K562 (cell line): ENCODE measurements around the gene KIAA0513. TPM values are rescaled to one million over a fixed set of nuclear protein-coding genes. Genes with fewer than 3 reads are reported as not detected.
A peak's percentile ranks its signal among the peaks of the same experiment; 100 is the strongest.

Experiments
- ATAC-seq: fragments of 200-7000 bp; cut with Tn5 transposase; 3 replicates; pipeline ENCODE4 v1.9.1; 2020; ENCODE audit warnings: moderate library complexity
- BruUV-seq: library from RNA; stranded (reverse); fragments of 400-500 nt; replicated peaks from 2 replicates; lab custom pipeline; 2021; lab: Mats Ljungman, UMichigan
- CTCF ChIA-PET: fragments of 300-600 bp; formaldehyde crosslinking; extraction: SDS; loops from one replicate; lab custom pipeline; 2021; ENCODE audit warnings: low intra/inter-chr PET ratio; lab: Yijun Ruan, JAX
- POLR2A ChIA-PET: fragments of 300-600, 350-650 bp; sonication (Branson Sonifier 250); formaldehyde crosslinking; extraction: SDS; loops from one replicate; lab custom pipeline; 2021; ENCODE audit warnings: antibody characterized with exemption, inconsistent platforms; lab: Yijun Ruan, JAX
- DNase-seq, 4 experiments: peaks; one replicate each; pipeline versions ENCODE4 v3.0.0 to v3.0.0-alpha.2; 2011 to 2018; ENCODE audit warnings: low spot score in 3 of 4, mixed read lengths in 3 of 4; ENCODE audit errors: extremely low read depth in 1 of 4
- FAIRE-seq: peaks from 2 replicates; lab custom pipeline; 2011; peaks lifted over from hg19 to GRCh38; lab: Jason Lieb, UNC
- H2AFZ ChIP-seq: 2 replicates; pipeline ENCODE4 v1.6.0; 2011; ENCODE audit warnings: low read depth, low read length, control low read depth, inconsistent platforms
- H3K27ac ChIP-seq: fragments of 200-600 bp; 3 replicates; pipeline ENCODE4 v1.8.0; 2011; ENCODE audit warnings: low read depth, mild to moderate bottlenecking, control low read depth, inconsistent platforms, low read length, moderate library complexity, mixed read lengths; ENCODE audit errors: extremely low read depth
- H3K27me3 ChIP-seq, 2 experiments: fragments of 300-600 bp in 1 of 2; 2 replicates in 1 of 2; 3 replicates in 1 of 2; pipeline versions ENCODE4 v1.6.0 to v1.8.0; 2011; ENCODE audit warnings: inconsistent platforms in 2 of 2, low read length in 2 of 2, mild to moderate bottlenecking in 1 of 2, mixed read lengths in 1 of 2, moderate library complexity in 1 of 2; ENCODE audit not compliant: control insufficient read depth in 2 of 2, insufficient read depth in 2 of 2
- H3K36me3 ChIP-seq: fragments of 300-600 bp; 3 replicates; pipeline ENCODE4 v1.8.0; 2011; ENCODE audit warnings: mild to moderate bottlenecking, low read length, inconsistent platforms; ENCODE audit not compliant: control insufficient read depth, insufficient read depth
- H3K4me1 ChIP-seq, 2 experiments: fragments of 200-600 bp in 1 of 2; replicated peaks in 1 of 2; 2 replicates in 1 of 2; 3 replicates in 1 of 2; pipeline versions ENCODE4 v1.5.1 to v1.8.0; 2011; ENCODE audit warnings: inconsistent platforms in 2 of 2, low read length in 2 of 2, mild to moderate bottlenecking in 1 of 2, mixed read lengths in 1 of 2, moderate library complexity in 1 of 2; ENCODE audit not compliant: control insufficient read depth in 2 of 2, insufficient read depth in 2 of 2
- H3K4me2 ChIP-seq: 2 replicates; pipeline ENCODE4 v1.6.1; 2011; ENCODE audit warnings: low read length, control low read depth, inconsistent platforms, mixed read lengths; ENCODE audit not compliant: insufficient read depth
- H3K4me3 ChIP-seq: fragments of 200-600 bp; sonication (generic), shearing (Covaris generic); 2 replicates; pipeline ENCODE4 v1.5.1; 2016; ENCODE audit warnings: control low read depth, inconsistent platforms
- H3K79me2 ChIP-seq: fragments of 200-600 bp; 3 replicates; pipeline ENCODE4 v1.8.0; 2011; ENCODE audit warnings: low read length, inconsistent platforms; ENCODE audit not compliant: control insufficient read depth, insufficient read depth
- H3K9ac ChIP-seq, 2 experiments: 2 replicates each; pipeline versions ENCODE4 v1.6.0 to v1.6.1; 2011; ENCODE audit warnings: low read depth in 2 of 2, low read length in 2 of 2, control low read depth in 1 of 2, inconsistent platforms in 1 of 2, mild to moderate bottlenecking in 1 of 2, mixed read lengths in 1 of 2; ENCODE audit not compliant: insufficient read depth in 1 of 2
- H3K9me1 ChIP-seq: one replicate; pipeline ENCODE4 v1.6.0; 2011; ENCODE audit warnings: inconsistent platforms, mild to moderate bottlenecking, low read length, moderate library complexity; ENCODE audit not compliant: control insufficient read depth, insufficient read depth
- H3K9me3 ChIP-seq: replicated peaks from 2 replicates; pipeline ENCODE4 v1.5.1; 2011; ENCODE audit warnings: low read depth, low read length, inconsistent platforms; ENCODE audit not compliant: control insufficient read depth, insufficient read depth
- H4K20me1 ChIP-seq: replicated peaks from 2 replicates; pipeline ENCODE4 v1.6.1; 2011; ENCODE audit warnings: low read length, inconsistent platforms, mixed read lengths; ENCODE audit not compliant: control insufficient read depth, insufficient read depth
- CBFA2T2 ChIP-seq: fragments of 450-650 bp; conservative IDR thresholded peaks from 2 replicates; pipeline ENCODE4 v1.6.1; 2017; ENCODE audit warnings: mild to moderate bottlenecking
- ELK1 ChIP-seq: sonication (generic); formaldehyde crosslinking; IDR thresholded peaks from 2 replicates; pipeline ENCODE4 v1.8.1; 2022; ENCODE audit warnings: missing genetic modification reagents
- FOXO4 ChIP-seq: fragments of 450-650 bp; formaldehyde crosslinking; IDR thresholded peaks from 2 replicates; pipeline ENCODE4 v1.4.0; 2020; ENCODE audit warnings: mild to moderate bottlenecking, moderate library complexity
- KLF6 ChIP-seq: fragments of 250-450 bp; sonication (Bioruptor Pico); IDR thresholded peaks from 2 replicates; pipeline ENCODE4 v1.4.0; 2020; ENCODE audit warnings: mild to moderate bottlenecking, moderate library complexity, borderline replicate concordance
- MCM7 ChIP-seq, 2 experiments: fragments of 450-650 bp; IDR thresholded peaks; 2 replicates each; pipeline ENCODE4 v1.6.1; 2016 to 2018
- MEIS2 ChIP-seq: fragments of 450-650 bp; IDR thresholded peaks from 2 replicates; pipeline ENCODE4 v1.6.1; 2014; ENCODE audit warnings: mild to moderate bottlenecking; ENCODE audit not compliant: partially characterized antibody
- SIX5 ChIP-seq, 2 experiments: IDR thresholded peaks; 2 replicates each; pipeline ENCODE4 v1.6.1; 2011; ENCODE audit warnings: low read length in 2 of 2, borderline replicate concordance in 1 of 2, low read depth in 1 of 2, mild to moderate bottlenecking in 1 of 2, moderate library complexity in 1 of 2; ENCODE audit not compliant: insufficient read depth in 1 of 2
- SP2 ChIP-seq: IDR thresholded peaks from 2 replicates; pipeline ENCODE4 v1.6.1; 2011; ENCODE audit warnings: mild to moderate bottlenecking, low read depth, low read length, moderate library complexity; ENCODE audit not compliant: poor library complexity, severe bottlenecking; ENCODE audit errors: extremely low read depth
- ZNF318 ChIP-seq, 2 experiments: fragments of 450-650 bp; IDR thresholded peaks; 2 replicates each; pipeline ENCODE4 v1.6.1; 2016; ENCODE audit warnings: mild to moderate bottlenecking in 2 of 2, borderline replicate concordance in 1 of 2, low read depth in 1 of 2, moderate library complexity in 1 of 2
- WGBS: fragments of 100-300 bp; shearing (Covaris generic); methylation state at CpG from one replicate; pipeline ENCODE4 v1.1.6; 2016; ENCODE audit warnings: low coverage, mixed read lengths; ENCODE audit not compliant: insufficient coverage; ENCODE audit errors: missing lambda C conversion rate; 5-methylcytosine and 5-hydroxymethylcytosine counted together
- in situ Hi-C: fragments of 300-500 bp; cut with MboI; formaldehyde crosslinking; loops from 4 replicates; pipeline ENCODE4 v1.15.0; 2018; ENCODE audit warnings: inconsistent platforms, mixed read lengths
- intact Hi-C: fragments of 100-400 bp; cut with micrococcal nuclease; formaldehyde crosslinking; loops from 2 replicates; pipeline ENCODE4 v1.14.2; 2022
- polyA plus RNA-seq, 8 experiments: library from polyadenylated mRNA; depleted of rRNA in 4 of 8; stranded (reverse) in 5 of 8; unstranded in 3 of 8; fragments of >200 nt; fragmentation: Nextera tagmentation in 2 of 8; fragmentation: Illumina TruSeq in 1 of 8; extraction: Ambion mirVana in 2 of 8; extraction: Trizol in 1 of 8; gene quantifications; 2 replicates each; pipeline versions ENCODE4 v1.2.1 to v1.2.3, GENCODE V29; 2011 to 2014; ENCODE audit warnings: inconsistent platforms in 1 of 8, missing spikeins in 1 of 8
- total RNA-seq, 7 experiments: library from RNA; depleted of rRNA in 6 of 7; stranded (reverse); fragments of >200 nt in 6 of 7; fragmentation: Illumina TruSeq in 2 of 7; extraction: Trizol in 2 of 7; gene quantifications; 2 replicates each; pipeline versions ENCODE4 v1.2.1 to v1.2.3, GENCODE V29; 2011 to 2021; ENCODE audit warnings: low replicate concordance in 1 of 7

Gene KIAA0513
- total and polyA plus RNA-seq, 9 of the 15 experiments (the other 6 are each of a cell fraction or from before 2014, with no cell fraction given): 0.18 to 13.7 (median 10.2) TPM

GRCh38 chr16:85056211-85056748 is 28.7 kb downstream of the KIAA0513 start:
- Histone ChIP-seq H2AFZ (peak overlapping the region; percentile 54), H3K9ac (peak overlapping the region; percentile 44 to 66; a peak in 3 of 4 replicates), H3K4me3 (no peak overlapping the region), H3K9me3 (0 out of 2 replicates have a peak, but pooled peaks cover 2% of the 10 kb centered on the region), H3K9me1 (no peaks in the 10 kb centered on the region), H3K27ac (peak overlapping the region; percentile 67; the same call in 2 of the 3 replicates), H3K4me2 (peak overlapping the region; percentile 77), H3K4me1 (peaks cover 33 to 37% of the 10 kb centered on the region in 2 experiments), H3K27me3 (no peaks in the 10 kb centered on the region), H3K36me3 (peaks cover 21% of the 10 kb centered on the region), H4K20me1 (no peaks in the 10 kb centered on the region; the same call in 1 of the 2 replicates), H3K79me2 (peaks cover 17% of the 10 kb centered on the region; the same call in 2 of the 3 replicates)
- whole genome bisulfite sequencing: 58% methylated on average over 16 of the region's 16 CpGs
- POLR2A ChIA-PET: interaction anchor here (0.6 to 3.2 kb wide), 10 partner anchors 9 to 507 kb away, joined by 3 to 19 read pairs (median 4); no protein-coding TSS in a partner anchor
- in situ Hi-C loops: no loop called here
- no TSS peak for BruUV-seq
- peak; percentile 82 for ATAC-seq
- CTCF ChIA-PET: interaction anchor here (0.9 to 1.4 kb wide), 3 partner anchors 30 to 55 kb away, joined by 3 to 5 read pairs (median 3); no protein-coding TSS in a partner anchor
- DNase-seq: peak; percentile 48 to 61 (median 58)
- FAIRE-seq: peak; percentile 56
- intact Hi-C loops: loop anchor here (2.0 to 5.0 kb wide), 3 partner anchors 27 to 73 kb away; no protein-coding TSS in a partner anchor
- 0 out of 2 replicates have a peak, but pooled peaks have one; percentile 9 for TF ChIP-seq KLF6 (CRISPR knock-in tag)
- no peak for TF ChIP-seq SIX5 (IDR thresholded peaks at IDR 0.05; ENCODE audit: borderline replicate concordance in 1 of 2, insufficient read depth in 1 of 2, low read depth in 1 of 2, low read length in 2 of 2)
- no peak for TF ChIP-seq MEIS2
- TF ChIP-seq SP2: no peak
- TF ChIP-seq CBFA2T2: no peak
- no peak for TF ChIP-seq FOXO4 (CRISPR knock-in tag)
- no peak for TF ChIP-seq ELK1 (CRISPR knock-in tag)
- TF ChIP-seq ZNF318 (IDR thresholded peaks at IDR 0.05; ENCODE audit: borderline replicate concordance in 1 of 2, low read depth in 1 of 2): no peak
- no peak for TF ChIP-seq MCM7 (IDR thresholded peaks at IDR 0.05)
